ENCODE measurements around the gene HSPA4.

Gene HSPA4

GRCh38 chr5:133106761-133107572 lies 55.2 kb downstream of the HSPA4 start:
- no peak for DNase-seq

- no peak for DNase-seq
These were observed 56.7 kb downstream of the HSPA4 start for GRCh38 chr5:133108481-133108921.

GRCh38 chr5:133109655-133110483 lies 58.1 kb downstream of the HSPA4 start:
- no peak for DNase-seq

- no peak for DNase-seq
These were observed 58.9 kb downstream of the HSPA4 start for GRCh38 chr5:133110709-133111108.

- DNase-seq: peak; percentile 47
These were observed 59.5 kb downstream of the HSPA4 start for GRCh38 chr5:133111299-133111698.

GRCh38 chr5:133112026-133112660 lies 60.3 kb downstream of the HSPA4 start:
- no peak for DNase-seq

- DNase-seq: no peak
These were observed 61.7 kb downstream of the HSPA4 start for GRCh38 chr5:133113331-133114061.

- no peak for DNase-seq
These were observed 62.5 kb downstream of the HSPA4 start for GRCh38 chr5:133114166-133114932.

GRCh38 chr5:133114933-133115310 lies 63.1 kb downstream of the HSPA4 start:
- DNase-seq: no peak

- no peak for DNase-seq
These were observed 64.8 kb downstream of the HSPA4 start for GRCh38 chr5:133116601-133117000.

GRCh38 chr5:133117166-133117911 lies 65.5 kb downstream of the HSPA4 start:
- no peak for DNase-seq

- DNase-seq: no peak
These were observed 66.2 kb downstream of the HSPA4 start for GRCh38 chr5:133117912-133118445.

- DNase-seq: no peak
These were observed 66.9 kb downstream of the HSPA4 start for GRCh38 chr5:133118741-133119140.

- no peak for DNase-seq
These were observed 67.5 kb downstream of the HSPA4 start for GRCh38 chr5:133119233-133119711.

- no peak for DNase-seq
These were observed 68.4 kb downstream of the HSPA4 start for GRCh38 chr5:133120156-133120750.

- no peak for DNase-seq
These were observed 69.3 kb downstream of the HSPA4 start for GRCh38 chr5:133121080-133121479.

GRCh38 chr5:133121611-133122150 lies 69.9 kb downstream of the HSPA4 start:
- no peak for DNase-seq

GRCh38 chr5:133122711-133123110 lies 70.9 kb downstream of the HSPA4 start:
- DNase-seq: no peak

GRCh38 chr5:133123297-133123696 lies 71.5 kb downstream of the HSPA4 start:
- DNase-seq: no peak

GRCh38 chr5:133124891-133125290 lies 73.1 kb downstream of the HSPA4 start:
- DNase-seq: no peak
